Lung (tissue), 12 donors: Measurements from ENCODE around the gene CENPO. TPM values are rescaled to one million over a fixed set of nuclear protein-coding genes. Genes with fewer than 3 reads are reported as not detected.
A peak's percentile ranks its signal among the peaks of the same experiment; 100 is the strongest.

Experiments
- ATAC-seq: fragments of 200-7000 bp; cut with Tn5 transposase; one replicate; pipeline ENCODE4 v1.9.1; 2020; ENCODE audit warnings: moderate number of reproducible peaks; ENCODE audit not compliant: insufficient read depth, low FRiP score
- DNase-seq, 3 donors: peaks; one replicate each; pipeline ENCODE4 v3.0.0-alpha.2; 2013 to 2017
- H3K27ac ChIP-seq, 2 donors: one replicate each; pipeline ENCODE4 v1.5.1; 2013; ENCODE audit warnings: mild to moderate bottlenecking in 2 of 2, moderate library complexity in 2 of 2, control low read depth in 1 of 2, inconsistent platforms in 1 of 2, low read depth in 1 of 2, low read length in 1 of 2
- H3K27me3 ChIP-seq, 3 donors: one replicate each; pipeline ENCODE4 v1.5.1; 2013; ENCODE audit warnings: low read length in 2 of 3; ENCODE audit not compliant: control insufficient read depth in 3 of 3, insufficient read depth in 3 of 3
- H3K36me3 ChIP-seq, 4 donors: one replicate each; pipeline ENCODE4 v1.5.1; 2013; ENCODE audit warnings: low read length in 4 of 4, mild to moderate bottlenecking in 1 of 4, moderate library complexity in 1 of 4; ENCODE audit not compliant: control insufficient read depth in 4 of 4, insufficient read depth in 4 of 4
- H3K4me1 ChIP-seq, 5 donors: one replicate each; pipeline ENCODE4 v1.5.1; 2013; ENCODE audit warnings: low read length in 5 of 5, mild to moderate bottlenecking in 2 of 5, moderate library complexity in 1 of 5; ENCODE audit not compliant: control insufficient read depth in 5 of 5, insufficient read depth in 5 of 5
- H3K4me3 ChIP-seq: one replicate; pipeline ENCODE4 v1.5.1; 2013; ENCODE audit warnings: mild to moderate bottlenecking, control low read depth, moderate library complexity
- H3K9ac ChIP-seq, 2 donors: one replicate each; pipeline ENCODE4 v1.5.1; 2013; ENCODE audit warnings: low read length in 2 of 2, control low read depth in 1 of 2; ENCODE audit not compliant: insufficient read depth in 1 of 2
- H3K9me3 ChIP-seq, 4 donors: one replicate each; pipeline ENCODE4 v1.5.1; 2013; ENCODE audit warnings: low read length in 3 of 4, mild to moderate bottlenecking in 1 of 4, moderate library complexity in 1 of 4; ENCODE audit not compliant: control insufficient read depth in 4 of 4, insufficient read depth in 3 of 4
- WGBS, 2 donors: extraction: QIAGEN DNeasy Blood & Tissue Kit; methylation state at CpG; one replicate each; pipeline ENCODE4 v1.1.7; 2013; 5-methylcytosine and 5-hydroxymethylcytosine counted together
- polyA plus RNA-seq, 2 donors: library from polyadenylated mRNA; stranded (reverse); fragments of 200-250 nt; gene quantifications; one replicate each; pipeline ENCODE4 v1.2.1, GENCODE V29; 2013
- total RNA-seq, 2 donors: library from RNA; depleted of rRNA in 1 of 2; stranded (reverse); fragments of >200 nt in 1 of 2; gene quantifications; one replicate each; pipeline ENCODE4 v1.2.1, GENCODE V29; 2014 to 2021
- TF ChIP-seq, protein P1 (sequence below): IDR thresholded peaks from 2 replicates; pipeline ENCODE4 v1.5.1; 2012; ENCODE audit warnings: mild to moderate bottlenecking; ENCODE audit errors: control extremely low read depth, extremely low read depth
- donor health status: control.
- donor health status: control.
- donor health status: Bipolar disorder and iron deficiency.
- donor health status: healthy.
- donor health status: DM: yes; HTN: yes; CAD: no.

Gene CENPO
- total and polyA plus RNA-seq, 4 donors, result 3.5 to 9.6 (median 5.9) TPM

DNA sequence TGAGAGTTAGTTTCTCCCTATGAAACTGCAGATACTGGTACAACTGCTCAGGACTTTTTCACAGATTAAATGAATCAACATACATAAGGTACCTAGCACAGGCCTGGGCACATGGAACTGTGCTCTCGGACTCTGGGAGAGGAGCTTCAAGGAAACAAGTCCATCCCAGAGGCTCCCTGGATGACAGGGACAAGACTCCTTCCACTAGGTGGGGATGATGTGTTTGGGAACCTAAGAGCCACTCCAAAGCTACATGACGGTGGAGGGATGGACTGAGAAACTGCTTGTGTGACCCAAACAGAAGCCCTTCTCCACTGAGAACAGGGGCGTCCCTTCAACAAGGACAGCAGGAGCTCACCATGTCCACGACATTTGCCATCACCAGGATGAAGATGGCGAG, 37.1 kb downstream of the CENPO start:
- Histone ChIP-seq H3K4me3 (no peak overlapping the region), H3K4me1 (peaks cover 0 to 10% (median 2%) of the 10 kb centered on the region in 5 donors), H3K9ac (no peak overlapping the region), H3K36me3 (peaks cover 0 to 17% (median 2%) of the 10 kb centered on the region in 4 donors), H3K9me3 (no peaks in the 10 kb centered on the region), H3K27me3 (no peaks in the 10 kb centered on the region), H3K27ac (no peak overlapping the region)
- DNase-seq (peak in 2 of 3 donors; percentile 28 to 31), ATAC-seq (no peak)
- WGBS, 2 donors, result 89 to 91% methylated on average over 5 of the region's 5 CpGs
- TF ChIP-seq, protein P1, sequence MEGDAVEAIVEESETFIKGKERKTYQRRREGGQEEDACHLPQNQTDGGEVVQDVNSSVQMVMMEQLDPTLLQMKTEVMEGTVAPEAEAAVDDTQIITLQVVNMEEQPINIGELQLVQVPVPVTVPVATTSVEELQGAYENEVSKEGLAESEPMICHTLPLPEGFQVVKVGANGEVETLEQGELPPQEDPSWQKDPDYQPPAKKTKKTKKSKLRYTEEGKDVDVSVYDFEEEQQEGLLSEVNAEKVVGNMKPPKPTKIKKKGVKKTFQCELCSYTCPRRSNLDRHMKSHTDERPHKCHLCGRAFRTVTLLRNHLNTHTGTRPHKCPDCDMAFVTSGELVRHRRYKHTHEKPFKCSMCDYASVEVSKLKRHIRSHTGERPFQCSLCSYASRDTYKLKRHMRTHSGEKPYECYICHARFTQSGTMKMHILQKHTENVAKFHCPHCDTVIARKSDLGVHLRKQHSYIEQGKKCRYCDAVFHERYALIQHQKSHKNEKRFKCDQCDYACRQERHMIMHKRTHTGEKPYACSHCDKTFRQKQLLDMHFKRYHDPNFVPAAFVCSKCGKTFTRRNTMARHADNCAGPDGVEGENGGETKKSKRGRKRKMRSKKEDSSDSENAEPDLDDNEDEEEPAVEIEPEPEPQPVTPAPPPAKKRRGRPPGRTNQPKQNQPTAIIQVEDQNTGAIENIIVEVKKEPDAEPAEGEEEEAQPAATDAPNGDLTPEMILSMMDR, result no peak

DNA sequence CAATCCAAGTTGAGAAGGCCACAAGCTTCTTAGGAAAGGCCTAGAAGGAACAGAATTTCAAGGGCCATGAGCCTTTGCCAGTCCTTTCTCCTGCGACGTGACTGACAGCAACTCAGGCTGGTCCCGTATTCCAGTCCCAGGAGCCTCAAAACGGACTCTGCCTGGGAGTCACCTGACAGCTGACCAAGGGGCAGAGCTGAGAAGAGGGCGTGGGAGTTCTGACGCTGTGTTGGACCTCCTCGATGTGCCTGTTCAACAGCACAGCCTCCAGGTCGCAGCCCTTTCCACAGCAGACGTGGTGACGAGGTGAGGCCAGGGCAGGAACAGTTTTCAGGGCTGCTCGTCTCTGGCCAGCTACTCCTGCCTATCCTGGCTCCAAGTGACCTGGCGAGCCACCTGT, 37.6 kb downstream of the CENPO start:
- Histone ChIP-seq H3K36me3 (peaks cover 0 to 17% (median 2%) of the 10 kb centered on the region in 4 donors), H3K4me1 (peaks cover 0 to 10% (median 2%) of the 10 kb centered on the region in 5 donors), H3K9ac (no peak overlapping the region), H3K4me3 (no peak overlapping the region), H3K9me3 (no peaks in the 10 kb centered on the region), H3K27me3 (no peaks in the 10 kb centered on the region), H3K27ac (no peak overlapping the region)
- TF ChIP-seq, protein P1, result no peak
- ATAC-seq, result no peak
- WGBS, 2 donors, result 95% methylated on average over 12 of the region's 12 CpGs
- DNase-seq, result no peak

DNA sequence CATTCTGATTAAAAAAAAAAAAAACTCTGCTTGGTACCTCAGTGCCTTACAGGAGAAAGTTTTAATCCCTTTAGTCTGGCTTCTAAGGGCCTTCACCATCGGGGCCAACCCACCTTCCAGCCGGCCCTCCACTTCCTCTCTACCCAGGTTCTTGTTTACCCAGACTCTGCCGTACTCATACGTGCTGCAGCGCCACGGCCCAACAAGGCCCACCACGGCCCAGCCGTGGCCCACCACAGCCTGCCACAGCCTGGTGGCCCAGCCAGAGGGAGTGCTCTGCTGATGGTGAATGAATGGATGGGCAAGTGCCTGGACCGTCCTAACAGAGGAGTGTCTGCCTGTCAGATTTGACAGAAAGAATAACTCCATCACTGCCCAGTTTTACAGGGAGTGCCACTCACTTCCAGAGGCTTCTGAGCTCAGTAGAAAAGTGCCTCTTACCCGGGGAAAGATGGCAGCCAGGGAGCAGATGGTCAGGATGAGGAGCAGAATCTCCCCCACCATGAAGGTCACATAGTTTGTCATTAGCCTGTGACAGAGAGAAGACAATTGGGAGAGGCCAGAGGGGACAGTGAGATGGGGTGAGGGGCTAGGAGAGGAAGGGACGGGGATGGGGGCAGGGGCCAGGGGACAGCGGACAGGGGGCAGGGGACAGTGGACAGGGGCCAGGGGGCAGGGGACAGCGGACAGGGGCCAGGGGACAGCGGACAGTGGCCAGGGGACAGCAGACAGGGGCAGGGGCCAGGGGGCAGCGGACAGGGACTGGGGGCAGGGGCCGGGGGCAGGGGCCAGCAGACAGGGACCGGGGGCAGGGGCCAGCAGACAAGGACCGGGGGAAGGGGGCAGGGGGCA, 38.2 kb downstream of the CENPO start:
- TF ChIP-seq, protein P1, result no peak
- H3K4me3 ChIP-seq, result no peak overlapping the region
- no peaks in the 10 kb centered on the region for H3K9me3 ChIP-seq
- H3K27me3 ChIP-seq, result no peaks in the 10 kb centered on the region
- no peak overlapping the region for H3K9ac ChIP-seq
- H3K27ac ChIP-seq, result no peak overlapping the region
- WGBS, 2 donors, result 87 to 91% methylated on average over 12 to 18 of the region's 18 CpGs
- DNase-seq (no peak), ATAC-seq (no peak)
- peaks cover 0 to 10% (median 2%) of the 10 kb centered on the region in 5 donors for H3K4me1 ChIP-seq
- peaks cover 0 to 17% (median 2%) of the 10 kb centered on the region in 4 donors for H3K36me3 ChIP-seq
